Testis (tissue), 2 donors: Measurements from ENCODE around the gene OVAAL.

Experiments
- POLR2A ChIP-seq: fragments of 450-650 bp; IDR thresholded peaks from one replicate; pipeline ENCODE4 v1.6.1; 2017; ENCODE audit warnings: antibody characterized with exemption, mild to moderate bottlenecking, moderate library complexity
- TF ChIP-seq, protein P1 (sequence below), 3 experiments: fragments of 450-650 bp in 2 of 3; fragments of 200-600 bp in 1 of 3; sonication (generic) in 1 of 3; IDR thresholded peaks; one replicate each; pipeline ENCODE4 v1.5.1; 2016 to 2019; ENCODE audit warnings: antibody characterized with exemption in 3 of 3, mild to moderate bottlenecking in 2 of 3, moderate library complexity in 1 of 3

DNA sequence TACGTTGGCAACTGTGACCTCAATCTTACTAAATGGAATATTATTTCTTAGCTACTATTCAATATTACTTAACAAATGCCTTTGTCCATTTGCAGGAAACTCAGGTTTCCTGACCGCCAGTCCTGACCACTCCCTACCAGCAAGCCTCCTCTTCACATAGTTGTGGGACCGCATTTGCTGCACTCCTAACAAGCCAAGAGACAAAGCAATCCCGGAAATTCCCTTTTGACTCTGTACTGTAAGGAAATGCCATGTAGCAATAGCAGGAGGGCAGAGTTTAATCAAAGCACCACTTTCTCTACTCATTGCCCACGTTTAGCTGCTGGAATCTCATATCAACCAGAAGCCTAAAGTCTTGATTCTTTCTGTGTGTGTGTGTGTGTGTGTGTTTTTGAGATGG lies 28.3 kb upstream of the OVAAL start:
- no peak for TF ChIP-seq POLR2A
- TF ChIP-seq, protein P1, sequence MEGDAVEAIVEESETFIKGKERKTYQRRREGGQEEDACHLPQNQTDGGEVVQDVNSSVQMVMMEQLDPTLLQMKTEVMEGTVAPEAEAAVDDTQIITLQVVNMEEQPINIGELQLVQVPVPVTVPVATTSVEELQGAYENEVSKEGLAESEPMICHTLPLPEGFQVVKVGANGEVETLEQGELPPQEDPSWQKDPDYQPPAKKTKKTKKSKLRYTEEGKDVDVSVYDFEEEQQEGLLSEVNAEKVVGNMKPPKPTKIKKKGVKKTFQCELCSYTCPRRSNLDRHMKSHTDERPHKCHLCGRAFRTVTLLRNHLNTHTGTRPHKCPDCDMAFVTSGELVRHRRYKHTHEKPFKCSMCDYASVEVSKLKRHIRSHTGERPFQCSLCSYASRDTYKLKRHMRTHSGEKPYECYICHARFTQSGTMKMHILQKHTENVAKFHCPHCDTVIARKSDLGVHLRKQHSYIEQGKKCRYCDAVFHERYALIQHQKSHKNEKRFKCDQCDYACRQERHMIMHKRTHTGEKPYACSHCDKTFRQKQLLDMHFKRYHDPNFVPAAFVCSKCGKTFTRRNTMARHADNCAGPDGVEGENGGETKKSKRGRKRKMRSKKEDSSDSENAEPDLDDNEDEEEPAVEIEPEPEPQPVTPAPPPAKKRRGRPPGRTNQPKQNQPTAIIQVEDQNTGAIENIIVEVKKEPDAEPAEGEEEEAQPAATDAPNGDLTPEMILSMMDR (IDR thresholded peaks at IDR 0.05) = no peak
